ENCODE results near the gene AGBL4.

- no peak for TF ChIP-seq TAF1 (IDR thresholded peaks at IDR 0.05; ENCODE audit: borderline replicate concordance, low read depth, low read length)
- TF ChIP-seq POLR2A (IDR thresholded peaks at IDR 0.05; ENCODE audit: low read depth, low read length): no peak
Measured at GRCh38 chr1:48817505-48818114, 1206.1 kb downstream of the AGBL4 start.

Measured in GM12892 (cell line).